Measurements from ENCODE around the gene USP40.

The USP40 gene

GRCh38 chr2:233443511-233444183 lies 122.9 kb downstream of the USP40 start:
- peak; percentile 49 for DNase-seq

GRCh38 chr2:233442028-233442310 lies 124.6 kb downstream of the USP40 start:
- no peak for DNase-seq

GRCh38 chr2:233441161-233442027 lies 125.2 kb downstream of the USP40 start:
- no peak for DNase-seq

GRCh38 chr2:233440714-233441113 lies 125.9 kb downstream of the USP40 start:
- no peak for DNase-seq

- no peak for DNase-seq
Measured at GRCh38 chr2:233440314-233440713, 126.3 kb downstream of the USP40 start.

- no peak for DNase-seq
Measured at GRCh38 chr2:233439191-233439590, 127.4 kb downstream of the USP40 start.

- DNase-seq: no peak
Measured at GRCh38 chr2:233438573-233439147, 127.9 kb downstream of the USP40 start.

- no peak for DNase-seq
Measured at GRCh38 chr2:233437439-233437955, 129.1 kb downstream of the USP40 start.

GRCh38 chr2:233436691-233437438 lies 129.7 kb downstream of the USP40 start:
- DNase-seq: no peak

- DNase-seq: no peak
Measured at GRCh38 chr2:233436191-233436581, 130.4 kb downstream of the USP40 start.

- DNase-seq: no peak
Measured at GRCh38 chr2:233435436-233436190, 131.0 kb downstream of the USP40 start.

GRCh38 chr2:233434666-233435330 lies 131.8 kb downstream of the USP40 start:
- DNase-seq: no peak

GRCh38 chr2:233433794-233434193 lies 132.8 kb downstream of the USP40 start:
- no peak for DNase-seq

- DNase-seq: no peak
Measured at GRCh38 chr2:233433029-233433428, 133.6 kb downstream of the USP40 start.

- DNase-seq: no peak
Measured at GRCh38 chr2:233430651-233431050, 135.9 kb downstream of the USP40 start.

GRCh38 chr2:233430081-233430480 lies 136.5 kb downstream of the USP40 start:
- DNase-seq: no peak

GRCh38 chr2:233429175-233429897 lies 137.2 kb downstream of the USP40 start:
- no peak for DNase-seq

- DNase-seq: no peak
Measured at GRCh38 chr2:233428438-233428837, 138.1 kb downstream of the USP40 start.

- no peak for DNase-seq
Measured at GRCh38 chr2:233428008-233428407, 138.6 kb downstream of the USP40 start.

- DNase-seq: no peak
Measured at GRCh38 chr2:233426619-233427342, 139.8 kb downstream of the USP40 start.
